H9 (cell line): ENCODE measurements around the gene FUT1. TPM values are rescaled to one million over a fixed set of nuclear protein-coding genes. Genes with fewer than 3 reads are reported as not detected.

Experiments used
- DNase-seq: peaks from one replicate; pipeline ENCODE4 v3.0.0-alpha.2; 2017
- H2AFZ ChIP-seq: one replicate; pipeline ENCODE4 v1.6.1; 2013; ENCODE audit warnings: mild to moderate bottlenecking, low read length, control low read depth, moderate library complexity
- H2AK5ac ChIP-seq: 2 replicates; pipeline ENCODE4 v1.6.1; 2013; ENCODE audit warnings: low read length, control low read depth, mixed read lengths; ENCODE audit not compliant: insufficient read length
- H2BK120ac ChIP-seq: one replicate; pipeline ENCODE4 v1.6.1; 2013; ENCODE audit warnings: low read depth, mild to moderate bottlenecking, low read length, control low read depth, inconsistent platforms; ENCODE audit not compliant: poor library complexity, severe bottlenecking
- H2BK12ac ChIP-seq: 2 replicates; pipeline ENCODE4 v1.6.1; 2013; ENCODE audit warnings: low read length, control low read depth, mixed read lengths, low read depth; ENCODE audit not compliant: insufficient read length
- H2BK15ac ChIP-seq: 2 replicates; pipeline ENCODE4 v1.6.1; 2013; ENCODE audit warnings: low read depth, low read length, control low read depth
- H2BK20ac ChIP-seq: one replicate; pipeline ENCODE4 v1.6.1; 2013; ENCODE audit warnings: low read depth, mild to moderate bottlenecking, low read length, control low read depth, inconsistent platforms; ENCODE audit not compliant: poor library complexity, severe bottlenecking
- H2BK5ac ChIP-seq: 2 replicates; pipeline ENCODE4 v1.6.1; 2013; ENCODE audit warnings: low read length, control low read depth, mixed read lengths; ENCODE audit not compliant: insufficient read length
- H3K14ac ChIP-seq: 2 replicates; pipeline ENCODE4 v1.6.1; 2013; ENCODE audit warnings: low read length, control low read depth; ENCODE audit not compliant: insufficient read depth
- H3K18ac ChIP-seq: 2 replicates; pipeline ENCODE4 v1.6.1; 2013; ENCODE audit warnings: low read depth, mild to moderate bottlenecking, mixed read lengths, low read length, control low read depth; ENCODE audit not compliant: insufficient read length
- H3K23ac ChIP-seq: 2 replicates; pipeline ENCODE4 v1.6.1; 2013; ENCODE audit warnings: low read length, control low read depth, mixed read lengths, low read depth; ENCODE audit not compliant: insufficient read length
- H3K23me2 ChIP-seq: 2 replicates; pipeline ENCODE4 v1.6.1; 2013; ENCODE audit warnings: low read depth, mild to moderate bottlenecking, mixed read lengths, low read length, control low read depth; ENCODE audit not compliant: insufficient read length, poor library complexity, severe bottlenecking
- H3K27ac ChIP-seq: 2 replicates; pipeline ENCODE4 v1.5.1; 2013; ENCODE audit warnings: low read length, control low read depth, mixed read lengths, low read depth; ENCODE audit not compliant: insufficient read length
- H3K27me3 ChIP-seq: 2 replicates; pipeline ENCODE4 v1.6.1; 2013; ENCODE audit warnings: low read length, control low read depth, inconsistent platforms; ENCODE audit not compliant: insufficient read depth
- H3K4ac ChIP-seq: 2 replicates; pipeline ENCODE4 v1.6.1; 2013; ENCODE audit warnings: low read depth, mild to moderate bottlenecking, control low read depth, inconsistent platforms, low read length, moderate library complexity
- H3K4me1 ChIP-seq: 2 replicates; pipeline ENCODE4 v1.6.1; 2013; ENCODE audit warnings: low read length, control low read depth, inconsistent platforms; ENCODE audit not compliant: insufficient read depth
- H3K4me2 ChIP-seq: 2 replicates; pipeline ENCODE4 v1.6.1; 2013; ENCODE audit warnings: low read length, control low read depth, mixed read lengths; ENCODE audit not compliant: insufficient read length, insufficient read depth
- H3K56ac ChIP-seq: 2 replicates; pipeline ENCODE4 v1.6.1; 2013; ENCODE audit warnings: low read depth, mild to moderate bottlenecking, mixed read lengths, low read length, control low read depth; ENCODE audit not compliant: insufficient read length
- H3K79me1 ChIP-seq: 2 replicates; pipeline ENCODE4 v1.6.1; 2013; ENCODE audit warnings: low read depth, mild to moderate bottlenecking, moderate library complexity, low read length, control low read depth, inconsistent platforms; ENCODE audit not compliant: insufficient read depth, poor library complexity, severe bottlenecking
- H3K79me2 ChIP-seq: 2 replicates; pipeline ENCODE4 v1.6.1; 2013; ENCODE audit warnings: low read length, control low read depth, inconsistent platforms; ENCODE audit not compliant: insufficient read depth
- H3K9ac ChIP-seq: 2 replicates; pipeline ENCODE4 v1.6.1; 2013; ENCODE audit warnings: low read length, control low read depth, mixed read lengths; ENCODE audit not compliant: insufficient read length; ENCODE audit errors: extremely low read depth
- H3K9me3 ChIP-seq: one replicate; pipeline ENCODE4 v1.6.1; 2013; ENCODE audit warnings: low read depth, low read length, inconsistent platforms; ENCODE audit not compliant: control insufficient read depth
- H3T11ph ChIP-seq: one replicate; pipeline ENCODE4 v1.6.1; 2013; ENCODE audit warnings: mild to moderate bottlenecking, low read length, control low read depth, inconsistent platforms
- H4K20me1 ChIP-seq: one replicate; pipeline ENCODE4 v1.6.1; 2013; ENCODE audit not compliant: control insufficient read depth, insufficient read length, insufficient read depth
- H4K5ac ChIP-seq: 2 replicates; pipeline ENCODE4 v1.6.1; 2013; ENCODE audit warnings: low read depth, mild to moderate bottlenecking, mixed read lengths, low read length, control low read depth; ENCODE audit not compliant: insufficient read length
- H4K8ac ChIP-seq: replicated peaks from 2 replicates; pipeline ENCODE4 v1.6.1; 2013; ENCODE audit warnings: low read length, control low read depth, mixed read lengths, low read depth; ENCODE audit not compliant: insufficient read length
- H4K91ac ChIP-seq: 2 replicates; pipeline ENCODE4 v1.6.1; 2013; ENCODE audit warnings: low read depth, mild to moderate bottlenecking, moderate library complexity, mixed read lengths, low read length, control low read depth; ENCODE audit not compliant: insufficient read length
- H3K27ac Mint-ChIP-seq, 3 experiments: 2 replicates in 2 of 3; 3 replicates in 1 of 3; pipeline ENCODE4 v1.8.0; 2020 to 2021; ENCODE audit warnings: mixed read lengths in 3 of 3, mild to moderate bottlenecking in 1 of 3, moderate library complexity in 1 of 3
- H3K27me3 Mint-ChIP-seq: 2 replicates; pipeline ENCODE4 v1.8.0; 2021; ENCODE audit warnings: low read depth, mild to moderate bottlenecking, moderate library complexity, mixed read lengths
- H3K36me3 Mint-ChIP-seq, 3 experiments: 2 replicates in 2 of 3; 3 replicates in 1 of 3; pipeline ENCODE4 v1.8.0; 2020 to 2021; ENCODE audit warnings: low read depth in 3 of 3, mixed read lengths in 3 of 3; ENCODE audit not compliant: insufficient read depth in 1 of 3
- H3K4me1 Mint-ChIP-seq, 2 experiments: 2 replicates each; pipeline ENCODE4 v1.8.0; 2020; ENCODE audit warnings: mixed read lengths in 2 of 2
- H3K4me3 Mint-ChIP-seq, 2 experiments: 2 replicates in 1 of 2; 3 replicates in 1 of 2; pipeline ENCODE4 v1.8.0; 2020 to 2021; ENCODE audit warnings: mild to moderate bottlenecking in 2 of 2, mixed read lengths in 2 of 2, moderate library complexity in 1 of 2
- H3K9me3 Mint-ChIP-seq, 2 experiments: 2 replicates in 1 of 2; 3 replicates in 1 of 2; pipeline ENCODE4 v1.8.0; 2020; ENCODE audit warnings: mild to moderate bottlenecking in 2 of 2, mixed read lengths in 2 of 2, moderate library complexity in 1 of 2
- CTCF ChIP-seq: fragments of 200-600 bp; sonication (generic); conservative IDR thresholded peaks from 3 replicates; pipeline ENCODE4 v1.8.0; 2021; ENCODE audit warnings: antibody characterized with exemption, mild to moderate bottlenecking
- WGBS: extraction: QIAGEN DNeasy Blood & Tissue Kit; methylation state at CpG from one replicate; pipeline ENCODE4 v1.1.7; 2013; ENCODE audit warnings: missing lambda C conversion rate, low lambda C conversion rate, mixed read lengths; ENCODE audit not compliant: insufficient read length; ENCODE audit errors: extremely low coverage; 5-methylcytosine and 5-hydroxymethylcytosine counted together
- total RNA-seq: library from RNA; stranded (reverse); gene quantifications from 2 replicates; pipeline ENCODE4 v1.2.1, GENCODE V29; 2021

FUT1 gene
- total RNA-seq, 1 experiment from 2014 or later = 16.1 TPM

GRCh38 chr19:48742096-48742495, 10.3 kb downstream of the FUT1 start:
- Histone ChIP-seq H4K91ac (no peak overlapping the region), H2BK15ac (no peak overlapping the region), H3K79me1 (no peaks in the 10 kb centered on the region), H3T11ph (no peak overlapping the region), H2BK5ac (no peak overlapping the region), H3K27ac (no peak overlapping the region), H2AFZ (no peak overlapping the region), H4K20me1 (no peaks in the 10 kb centered on the region), H3K4ac (no peak overlapping the region), H3K18ac (no peak overlapping the region), H3K56ac (no peak overlapping the region), H3K23ac (no peak overlapping the region), H2AK5ac (no peak overlapping the region), H3K79me2 (no peaks in the 10 kb centered on the region), H2BK12ac (no peak overlapping the region), H4K5ac (no peak overlapping the region), H4K8ac (no peak overlapping the region), H3K4me1 (no peaks in the 10 kb centered on the region), H2BK120ac (no peak overlapping the region), H3K27me3 (no peaks in the 10 kb centered on the region; the same call in 1 of the 2 replicates), H3K23me2 (peaks cover 10% of the 10 kb centered on the region), H2BK20ac (no peak overlapping the region), H3K9me3 (no peaks in the 10 kb centered on the region), H3K14ac (no peak overlapping the region), H3K9ac (no peak overlapping the region), H3K4me2 (no peak overlapping the region)
- DNase-seq = no peak
- TF ChIP-seq CTCF = no peak
- Mint-ChIP-seq H3K4me3 (no peak overlapping the region), H3K27ac (no peak overlapping the region), H3K36me3 (no peaks in the 10 kb centered on the region), H3K9me3 (no peaks in the 10 kb centered on the region; a peak in 1 of 5 replicates), H3K27me3 (peaks cover 21% of the 10 kb centered on the region), H3K4me1 (peaks cover 35 to 53% of the 10 kb centered on the region in 2 experiments)
- no CpG with 5 or more reads among the region's 11 CpGs for WGBS
